Endothelial cell of umbilical vein (primary cell): ENCODE results near the gene MOGAT1.

ENCODE experiments used
- FOS ChIP-seq: IDR thresholded peaks from 2 replicates; pipeline ENCODE4 v1.6.1; 2011; ENCODE audit warnings: mild to moderate bottlenecking, low read length, moderate library complexity, borderline replicate concordance; ENCODE audit not compliant: insufficient read depth
- POLR2A ChIP-seq: IDR thresholded peaks from 2 replicates; pipeline ENCODE4 v1.6.1; 2012; ENCODE audit warnings: low read depth, mild to moderate bottlenecking, control low read depth, low read length
- POLR2AphosphoS5 ChIP-seq: IDR thresholded peaks from 2 replicates; pipeline ENCODE4 v1.6.1; 2012; ENCODE audit warnings: low read depth, mild to moderate bottlenecking, control low read depth, low read length, moderate library complexity; ENCODE audit not compliant: insufficient read depth
- TF ChIP-seq, protein P1 (sequence below), 2 donors: IDR thresholded peaks; 1 replicate in 1 of 2; 2 replicates in 1 of 2; pipeline ENCODE4 v1.5.1; 2011; ENCODE audit warnings: low read length in 2 of 2, mild to moderate bottlenecking in 2 of 2, moderate library complexity in 2 of 2, control low read depth in 1 of 2, inconsistent platforms in 1 of 2, low read depth in 1 of 2; ENCODE audit not compliant: insufficient read depth in 1 of 2; ENCODE audit errors: extremely low read depth in 1 of 2
- TF ChIP-seq, protein P2 (sequence below): IDR thresholded peaks from 2 replicates; pipeline ENCODE4 v1.6.1; 2011; ENCODE audit not compliant: insufficient read depth, insufficient read length

DNA sequence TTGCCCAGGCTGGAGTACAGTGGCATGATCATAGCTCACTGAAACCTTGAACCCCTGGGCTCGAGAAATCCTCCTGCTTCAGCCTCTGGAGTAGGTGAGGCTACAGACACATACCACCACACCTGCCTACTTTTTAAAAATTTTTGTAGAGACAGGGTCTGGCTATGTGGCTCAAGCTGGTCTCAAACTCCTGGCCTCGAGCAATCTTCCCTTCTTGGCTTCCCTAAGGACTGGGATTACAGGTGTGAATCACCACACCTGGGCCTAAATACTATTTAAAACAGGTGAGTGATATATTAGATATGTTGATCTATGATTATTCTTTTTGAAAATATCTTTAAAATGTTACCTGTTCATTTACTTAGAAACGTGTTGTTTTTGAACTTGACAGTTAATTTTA, 57.2 kb downstream of the MOGAT1 start:
- TF ChIP-seq POLR2AphosphoS5 (no peak), POLR2A (no peak), FOS (no peak)
- TF ChIP-seq, protein P1, sequence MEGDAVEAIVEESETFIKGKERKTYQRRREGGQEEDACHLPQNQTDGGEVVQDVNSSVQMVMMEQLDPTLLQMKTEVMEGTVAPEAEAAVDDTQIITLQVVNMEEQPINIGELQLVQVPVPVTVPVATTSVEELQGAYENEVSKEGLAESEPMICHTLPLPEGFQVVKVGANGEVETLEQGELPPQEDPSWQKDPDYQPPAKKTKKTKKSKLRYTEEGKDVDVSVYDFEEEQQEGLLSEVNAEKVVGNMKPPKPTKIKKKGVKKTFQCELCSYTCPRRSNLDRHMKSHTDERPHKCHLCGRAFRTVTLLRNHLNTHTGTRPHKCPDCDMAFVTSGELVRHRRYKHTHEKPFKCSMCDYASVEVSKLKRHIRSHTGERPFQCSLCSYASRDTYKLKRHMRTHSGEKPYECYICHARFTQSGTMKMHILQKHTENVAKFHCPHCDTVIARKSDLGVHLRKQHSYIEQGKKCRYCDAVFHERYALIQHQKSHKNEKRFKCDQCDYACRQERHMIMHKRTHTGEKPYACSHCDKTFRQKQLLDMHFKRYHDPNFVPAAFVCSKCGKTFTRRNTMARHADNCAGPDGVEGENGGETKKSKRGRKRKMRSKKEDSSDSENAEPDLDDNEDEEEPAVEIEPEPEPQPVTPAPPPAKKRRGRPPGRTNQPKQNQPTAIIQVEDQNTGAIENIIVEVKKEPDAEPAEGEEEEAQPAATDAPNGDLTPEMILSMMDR (IDR thresholded peaks at IDR 0.05; ENCODE audit: extremely low read depth in 1 of 2, insufficient read depth in 1 of 2, low read depth in 1 of 2, low read length in 2 of 2) = no peak
- TF ChIP-seq, protein P2, sequence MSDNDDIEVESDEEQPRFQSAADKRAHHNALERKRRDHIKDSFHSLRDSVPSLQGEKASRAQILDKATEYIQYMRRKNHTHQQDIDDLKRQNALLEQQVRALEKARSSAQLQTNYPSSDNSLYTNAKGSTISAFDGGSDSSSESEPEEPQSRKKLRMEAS = no peak
